ENCODE data around the gene EHD1.
A peak's percentile ranks its signal among the peaks of the same experiment; 100 is the strongest.

EHD1 gene

GRCh38 chr11:64885367-64886286 is 7.2 kb upstream of the EHD1 start:
- H3K4me3 ChIP-seq (ENCODE audit: low read length), result no peak overlapping the region
- no peak overlapping the region for H3K4me2 ChIP-seq (ENCODE audit: low read length)
- TF ChIP-seq EZH2phosphoT487 (IDR thresholded peaks at IDR 0.05; ENCODE audit: borderline replicate concordance, low read length), result no peak
- no peak for TF ChIP-seq CTCF (IDR thresholded peaks at IDR 0.05; ENCODE audit: low read depth, low read length, poor library complexity, severe bottlenecking)
- H3K36me3 ChIP-seq (ENCODE audit: control insufficient read depth, low read length), result no peaks in the 10 kb centered on the region
- H3K4me1 ChIP-seq (ENCODE audit: control insufficient read depth, low read length), result peaks cover 67% of the 10 kb centered on the region
- H3K9me3 ChIP-seq (ENCODE audit: control insufficient read depth, insufficient read depth, low read length), result no peaks in the 10 kb centered on the region
- no peaks in the 10 kb centered on the region for H4K20me1 ChIP-seq (ENCODE audit: control insufficient read depth, insufficient read depth, low read depth, low read length)
- H3K9me2 ChIP-seq (replicated peaks; ENCODE audit: control insufficient read depth, low read length), result no peaks in the 10 kb centered on the region
- H3K79me2 ChIP-seq (ENCODE audit: control insufficient read depth, low read length), result no peaks in the 10 kb centered on the region
- H3F3A ChIP-seq (ENCODE audit: control insufficient read depth, insufficient read depth), result peaks cover 10% of the 10 kb centered on the region
- no peak overlapping the region for H3K27ac ChIP-seq (ENCODE audit: low read depth, low read length)
- H3K27me3 ChIP-seq (ENCODE audit: control insufficient read depth, low read length), result no peaks in the 10 kb centered on the region

- peak overlapping the region; percentile 54 for H3K4me2 ChIP-seq (ENCODE audit: low read length)
Measured at GRCh38 chr11:64884019-64884418, 5.6 kb upstream of the EHD1 start.

GRCh38 chr11:64883575-64883974 is 5.2 kb upstream of the EHD1 start:
- H3K9me3 ChIP-seq (ENCODE audit: control insufficient read depth, insufficient read depth, low read length), result no peaks in the 10 kb centered on the region
- H3K4me1 ChIP-seq (ENCODE audit: control insufficient read depth, low read length), result peaks cover 80% of the 10 kb centered on the region
- TF ChIP-seq EZH2phosphoT487 (IDR thresholded peaks at IDR 0.05; ENCODE audit: borderline replicate concordance, low read length), result no peak
- TF ChIP-seq CTCF (IDR thresholded peaks at IDR 0.05; ENCODE audit: low read depth, low read length, poor library complexity, severe bottlenecking), result no peak
- H3K9me2 ChIP-seq (replicated peaks; ENCODE audit: control insufficient read depth, low read length), result no peaks in the 10 kb centered on the region
- peak overlapping the region; percentile 11; the same call in 1 of the 2 replicates for H3K4me3 ChIP-seq (ENCODE audit: low read length)
- peaks cover 16% of the 10 kb centered on the region for H3F3A ChIP-seq (ENCODE audit: control insufficient read depth, insufficient read depth)
- H4K20me1 ChIP-seq (ENCODE audit: control insufficient read depth, insufficient read depth, low read depth, low read length), result no peaks in the 10 kb centered on the region
- peaks cover 8% of the 10 kb centered on the region for H3K79me2 ChIP-seq (ENCODE audit: control insufficient read depth, low read length)
- H3K4me2 ChIP-seq (ENCODE audit: low read length), result peak overlapping the region; percentile 54
- peaks cover 3% of the 10 kb centered on the region; the same call in 1 of the 2 replicates for H3K36me3 ChIP-seq (ENCODE audit: control insufficient read depth, low read length)
- peak overlapping the region; percentile 69 for H3K27ac ChIP-seq (ENCODE audit: low read depth, low read length)
- H3K27me3 ChIP-seq (ENCODE audit: control insufficient read depth, low read length), result no peaks in the 10 kb centered on the region

More at GRCh38 chr11:64884019-64884418, 5.6 kb upstream of the EHD1 start:
- Histone ChIP-seq H3F3A (ENCODE audit: control insufficient read depth, insufficient read depth) (peaks cover 16% of the 10 kb centered on the region), H3K9me2 (replicated peaks; ENCODE audit: control insufficient read depth, low read length) (no peaks in the 10 kb centered on the region), H3K4me1 (ENCODE audit: control insufficient read depth, low read length) (peaks cover 83% of the 10 kb centered on the region), H3K27ac (ENCODE audit: low read depth, low read length) (peak overlapping the region; percentile 69), H3K27me3 (ENCODE audit: control insufficient read depth, low read length) (no peaks in the 10 kb centered on the region), H3K9me3 (ENCODE audit: control insufficient read depth, insufficient read depth, low read length) (no peaks in the 10 kb centered on the region), H4K20me1 (ENCODE audit: control insufficient read depth, insufficient read depth, low read depth, low read length) (no peaks in the 10 kb centered on the region), H3K79me2 (ENCODE audit: control insufficient read depth, low read length) (peaks cover 5% of the 10 kb centered on the region), H3K4me3 (ENCODE audit: low read length) (peak overlapping the region; percentile 11; the same call in 1 of the 2 replicates), H3K36me3 (ENCODE audit: control insufficient read depth, low read length) (peaks cover 2% of the 10 kb centered on the region; the same call in 1 of the 2 replicates)
- no peak for TF ChIP-seq EZH2phosphoT487 (IDR thresholded peaks at IDR 0.05; ENCODE audit: borderline replicate concordance, low read length)
- TF ChIP-seq CTCF (IDR thresholded peaks at IDR 0.05; ENCODE audit: low read depth, low read length, poor library complexity, severe bottlenecking), result no peak
